Ascending aorta (tissue), 2 donors: ENCODE results near the gene SCN1B. TPM values are rescaled to one million over a fixed set of nuclear protein-coding genes. Genes with fewer than 3 reads are reported as not detected.

Source experiments
- DNase-seq, 2 donors: peaks; one replicate each; pipeline ENCODE4 v3.0.0-alpha.2; 2019; ENCODE audit warnings: low spot score in 2 of 2
- H3K27ac ChIP-seq, 2 donors: fragments of 200-600 bp; sonication (generic); one replicate each; pipeline ENCODE4 v1.5.1; 2016 to 2017; ENCODE audit warnings: mild to moderate bottlenecking in 1 of 2
- H3K27me3 ChIP-seq: fragments of 200-600 bp; sonication (generic); one replicate; pipeline ENCODE4 v1.5.1; 2017
- H3K36me3 ChIP-seq, 2 donors: fragments of 200-600 bp; sonication (generic); one replicate each; pipeline ENCODE4 v1.5.1; 2016
- H3K4me1 ChIP-seq, 2 donors: fragments of 200-600 bp; sonication (generic); one replicate each; pipeline ENCODE4 v1.5.1; 2016 to 2017; ENCODE audit warnings: mild to moderate bottlenecking in 1 of 2
- H3K4me3 ChIP-seq, 2 donors: fragments of 200-600 bp; sonication (generic); one replicate each; pipeline ENCODE4 v1.5.1; 2016 to 2017; ENCODE audit warnings: mild to moderate bottlenecking in 1 of 2
- H3K9me3 ChIP-seq, 2 donors: fragments of 200-600 bp; sonication (generic); one replicate each; pipeline ENCODE4 v1.5.1; 2016
- CTCF ChIP-seq, 3 experiments: fragments of 200-600 bp in 2 of 3; fragments of 450-650 bp in 1 of 3; sonication (generic) in 2 of 3; IDR thresholded peaks; one replicate each; pipeline ENCODE4 v1.5.1; 2016 to 2019; ENCODE audit warnings: antibody characterized with exemption in 3 of 3, mild to moderate bottlenecking in 1 of 3, moderate library complexity in 1 of 3
- intact Hi-C: fragments of 100-400 bp; cut with DNase I; formaldehyde crosslinking; loops from one replicate; pipeline ENCODE4 v1.15.1; 2023
- total RNA-seq: library from RNA; depleted of rRNA; stranded (reverse); fragments of >200 nt; gene quantifications from one replicate; pipeline ENCODE4 v1.1.0, GENCODE V29; 2016

SCN1B gene
- total RNA-seq, 1 donor from 2014 or later = 20.8 TPM

- TF ChIP-seq CTCF (IDR thresholded peaks at IDR 0.05) = no peak
- no peaks in the 10 kb centered on the region for H3K36me3 ChIP-seq
- intact Hi-C loops = loop anchor here (10.0 kb wide), 1 partner anchor 443 kb away; no protein-coding TSS in a partner anchor
- H3K4me1 ChIP-seq = no peaks in the 10 kb centered on the region
- DNase-seq = no peak
- H3K27me3 ChIP-seq = no peaks in the 10 kb centered on the region
- H3K9me3 ChIP-seq = no peaks in the 10 kb centered on the region
- H3K27ac ChIP-seq = no peak overlapping the region
- H3K4me3 ChIP-seq = no peak overlapping the region
Observed at GRCh38 chr19:35061583-35062373, 31.5 kb downstream of the SCN1B start.

GRCh38 chr19:35062942-35063341 lies 32.7 kb downstream of the SCN1B start:
- no peak for DNase-seq
- H3K4me1 ChIP-seq = no peaks in the 10 kb centered on the region
- intact Hi-C loops = loop anchor here (10.0 kb wide), 1 partner anchor 442 kb away; no protein-coding TSS in a partner anchor
- H3K27me3 ChIP-seq = no peaks in the 10 kb centered on the region
- H3K9me3 ChIP-seq = no peaks in the 10 kb centered on the region
- H3K36me3 ChIP-seq = no peaks in the 10 kb centered on the region
- H3K4me3 ChIP-seq = no peak overlapping the region
- no peak for TF ChIP-seq CTCF (IDR thresholded peaks at IDR 0.05)
- H3K27ac ChIP-seq = no peak overlapping the region

GRCh38 chr19:35063940-35064818 lies 33.9 kb downstream of the SCN1B start:
- no peak for TF ChIP-seq CTCF (IDR thresholded peaks at IDR 0.05)
- intact Hi-C loops = loop anchor here (10.0 kb wide), 1 partner anchor 441 kb away; no protein-coding TSS in a partner anchor
- DNase-seq = no peak
- Histone ChIP-seq H3K9me3 (no peaks in the 10 kb centered on the region), H3K4me1 (no peaks in the 10 kb centered on the region), H3K4me3 (no peak overlapping the region), H3K27ac (no peak overlapping the region), H3K27me3 (no peaks in the 10 kb centered on the region), H3K36me3 (no peaks in the 10 kb centered on the region)

GRCh38 chr19:35065574-35065973 lies 35.3 kb downstream of the SCN1B start:
- no peak for DNase-seq
- Histone ChIP-seq H3K9me3 (peaks cover 0 to 5% of the 10 kb centered on the region in 2 donors), H3K4me1 (no peaks in the 10 kb centered on the region), H3K36me3 (no peaks in the 10 kb centered on the region), H3K27me3 (no peaks in the 10 kb centered on the region), H3K4me3 (no peak overlapping the region), H3K27ac (no peak overlapping the region)
- intact Hi-C loops = loop anchor here (5.0 to 10.0 kb wide), 2 partner anchors 202 to 439 kb away; partner anchors contain the start of gene USF2
- TF ChIP-seq CTCF (IDR thresholded peaks at IDR 0.05) = no peak

- Histone ChIP-seq H3K27me3 (no peaks in the 10 kb centered on the region), H3K36me3 (no peaks in the 10 kb centered on the region), H3K27ac (no peak overlapping the region), H3K9me3 (peaks cover 0 to 6% of the 10 kb centered on the region in 2 donors), H3K4me1 (no peaks in the 10 kb centered on the region), H3K4me3 (no peak overlapping the region)
- TF ChIP-seq CTCF (IDR thresholded peaks at IDR 0.05) = no peak
- DNase-seq = no peak
- intact Hi-C loops = loop anchor here (5.0 to 10.0 kb wide), 2 partner anchors 201 to 439 kb away; partner anchors contain the start of gene USF2
Observed at GRCh38 chr19:35066121-35066520, 35.9 kb downstream of the SCN1B start.
